Upper lobe of left lung (tissue), 4 donors: ENCODE results near the gene STON2.

Source experiments
- EP300 ChIP-seq, 4 donors: sonication (generic); formaldehyde crosslinking; IDR thresholded peaks; one replicate each; pipeline ENCODE4 v1.5.1; 2017; ENCODE audit warnings: antibody characterized with exemption in 4 of 4, control low read depth in 2 of 4
- POLR2AphosphoS5 ChIP-seq, 2 donors: sonication (generic); formaldehyde crosslinking; IDR thresholded peaks; one replicate each; pipeline ENCODE4 v1.5.1; 2017; ENCODE audit warnings: antibody characterized with exemption in 2 of 2
- TF ChIP-seq, protein P1 (sequence below), 6 experiments: fragments of 450-650 bp in 4 of 6; fragments of 200-600 bp in 2 of 6; sonication (generic) in 2 of 6; IDR thresholded peaks; one replicate each; pipeline ENCODE4 v1.5.1; 2016 to 2019; ENCODE audit warnings: antibody characterized with exemption in 6 of 6

DNA sequence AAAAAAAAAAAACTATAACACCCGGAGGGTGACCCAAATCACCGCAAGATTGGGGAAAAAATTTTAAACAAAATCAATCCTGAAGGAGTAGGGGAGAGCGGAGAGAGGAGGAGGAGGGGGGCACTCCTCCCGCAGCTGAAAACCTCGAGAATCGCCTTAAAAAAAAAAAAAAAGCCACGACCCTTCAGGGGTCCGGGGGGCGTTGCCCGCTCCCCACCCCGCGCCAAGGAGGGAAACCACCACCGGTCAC lies 179.6 kb downstream of the STON2 start:
- TF ChIP-seq, protein P1, sequence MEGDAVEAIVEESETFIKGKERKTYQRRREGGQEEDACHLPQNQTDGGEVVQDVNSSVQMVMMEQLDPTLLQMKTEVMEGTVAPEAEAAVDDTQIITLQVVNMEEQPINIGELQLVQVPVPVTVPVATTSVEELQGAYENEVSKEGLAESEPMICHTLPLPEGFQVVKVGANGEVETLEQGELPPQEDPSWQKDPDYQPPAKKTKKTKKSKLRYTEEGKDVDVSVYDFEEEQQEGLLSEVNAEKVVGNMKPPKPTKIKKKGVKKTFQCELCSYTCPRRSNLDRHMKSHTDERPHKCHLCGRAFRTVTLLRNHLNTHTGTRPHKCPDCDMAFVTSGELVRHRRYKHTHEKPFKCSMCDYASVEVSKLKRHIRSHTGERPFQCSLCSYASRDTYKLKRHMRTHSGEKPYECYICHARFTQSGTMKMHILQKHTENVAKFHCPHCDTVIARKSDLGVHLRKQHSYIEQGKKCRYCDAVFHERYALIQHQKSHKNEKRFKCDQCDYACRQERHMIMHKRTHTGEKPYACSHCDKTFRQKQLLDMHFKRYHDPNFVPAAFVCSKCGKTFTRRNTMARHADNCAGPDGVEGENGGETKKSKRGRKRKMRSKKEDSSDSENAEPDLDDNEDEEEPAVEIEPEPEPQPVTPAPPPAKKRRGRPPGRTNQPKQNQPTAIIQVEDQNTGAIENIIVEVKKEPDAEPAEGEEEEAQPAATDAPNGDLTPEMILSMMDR (IDR thresholded peaks at IDR 0.05): no peak
- TF ChIP-seq POLR2AphosphoS5 (IDR thresholded peaks at IDR 0.05) (no peak), EP300 (IDR thresholded peaks at IDR 0.05) (no peak)
